Spleen (tissue), 11 donors: ENCODE measurements around the gene OR5F1. TPM values are rescaled to one million over a fixed set of nuclear protein-coding genes. Genes with fewer than 3 reads are reported as not detected.

Experiments
- DNase-seq: peaks from one replicate; pipeline ENCODE4 v3.0.0-alpha.2; 2020
- H3K27ac ChIP-seq, 8 donors: fragments of 200-600 bp; sonication (generic) in 7 of 8; 1 replicate in 4 of 8; 2 replicates in 4 of 8; pipeline versions ENCODE4 v1.5.0 to v1.8.0; 2016 to 2021; ENCODE audit warnings: inconsistent platforms in 4 of 8, mild to moderate bottlenecking in 4 of 8, moderate library complexity in 1 of 8
- H3K27me3 ChIP-seq, 7 donors: fragments of 200-600 bp; sonication (generic) in 6 of 7; replicated peaks in 1 of 7; 1 replicate in 4 of 7; 2 replicates in 3 of 7; pipeline versions ENCODE4 v1.5.0 to v1.8.0; 2016 to 2021; ENCODE audit warnings: inconsistent platforms in 3 of 7, mild to moderate bottlenecking in 1 of 7
- H3K36me3 ChIP-seq, 6 donors: fragments of 200-600 bp; sonication (generic) in 5 of 6; 1 replicate in 4 of 6; 2 replicates in 2 of 6; pipeline versions ENCODE4 v1.5.0 to v1.8.0; 2016 to 2021; ENCODE audit warnings: inconsistent platforms in 2 of 6
- H3K4me1 ChIP-seq, 6 donors: fragments of 200-600 bp; sonication (generic) in 5 of 6; 1 replicate in 3 of 6; 2 replicates in 3 of 6; pipeline versions ENCODE4 v1.5.0 to v1.8.0; 2016 to 2021; ENCODE audit warnings: inconsistent platforms in 3 of 6
- H3K4me3 ChIP-seq, 8 donors: fragments of 200-600 bp; sonication (generic) in 7 of 8; 1 replicate in 4 of 8; 2 replicates in 4 of 8; pipeline versions ENCODE4 v1.5.0 to v1.8.0; 2016 to 2021; ENCODE audit warnings: inconsistent platforms in 4 of 8, mild to moderate bottlenecking in 4 of 8, moderate library complexity in 2 of 8
- H3K9me3 ChIP-seq, 8 donors: fragments of 200-600 bp; sonication (generic) in 7 of 8; 1 replicate in 4 of 8; 2 replicates in 4 of 8; pipeline versions ENCODE4 v1.5.0 to v1.8.0; 2016 to 2021; ENCODE audit warnings: inconsistent platforms in 4 of 8
- CTCF ChIP-seq, 11 experiments: fragments of 200-600 bp in 7 of 11; fragments of 450-650 bp in 4 of 11; sonication (generic) in 4 of 11; IDR thresholded peaks in 8 of 11; conservative IDR thresholded peaks in 3 of 11; 1 replicate in 7 of 11; 2 replicates in 4 of 11; pipeline versions ENCODE4 v1.4.0 to v1.8.0; 2016 to 2021; ENCODE audit warnings: antibody characterized with exemption in 11 of 11, inconsistent platforms in 4 of 11, mild to moderate bottlenecking in 1 of 11
- POLR2A ChIP-seq, 3 donors: fragments of 450-650 bp; IDR thresholded peaks; one replicate each; pipeline ENCODE4 v1.5.1; 2017; ENCODE audit warnings: antibody characterized with exemption in 3 of 3, mild to moderate bottlenecking in 1 of 3
- POLR2AphosphoS5 ChIP-seq, 3 donors: sonication (generic); formaldehyde crosslinking; IDR thresholded peaks; one replicate each; pipeline ENCODE4 v1.5.1; 2017; ENCODE audit warnings: antibody characterized with exemption in 3 of 3
- WGBS, 5 donors: extraction: QIAGEN DNeasy Blood & Tissue Kit in 3 of 5; methylation state at CpG; one replicate each; pipeline versions ENCODE4 v1.1.5 to v1.1.7; 2013 to 2018; 5-methylcytosine and 5-hydroxymethylcytosine counted together
- intact Hi-C: fragments of 100-400 bp; cut with DNase I; formaldehyde crosslinking; loops from one replicate; pipeline ENCODE4 v1.15.0; 2023; ENCODE audit warnings: low total_unique reads
- polyA plus RNA-seq, 3 donors: library from polyadenylated mRNA; stranded (reverse); fragments of 200-250 nt; gene quantifications; one replicate each; pipeline ENCODE4 v1.2.1, GENCODE V29; 2013
- total RNA-seq, 7 donors: library from RNA; depleted of rRNA in 3 of 7; stranded (reverse); fragments of >200 nt in 3 of 7; fragmentation: NEBNext Ultra II Directional in 4 of 7; extraction: Animal tissue kit (Norgen Biotek cat#: 25700) in 4 of 7; gene quantifications; one replicate each; pipeline versions ENCODE4 v1.1.0 to v1.2.1, GENCODE V29; 2016 to 2021
- donor health status: healthy with polysubstance abuse.
- donor health status: DM: no; HTN: no; CAD: no; lungs with moderate emphysema.
- donor health status: DM: no; HTN: no; CAD: no.
- donor health status: Bipolar disorder and iron deficiency.
- donor health status: healthy.
- donor health status: DM: no; HTN: no; CAD: no.
- donor health status: DM: yes; HTN: yes; CAD: no.

Gene OR5F1
- total and polyA plus RNA-seq, 10 donors = not detected

DNA sequence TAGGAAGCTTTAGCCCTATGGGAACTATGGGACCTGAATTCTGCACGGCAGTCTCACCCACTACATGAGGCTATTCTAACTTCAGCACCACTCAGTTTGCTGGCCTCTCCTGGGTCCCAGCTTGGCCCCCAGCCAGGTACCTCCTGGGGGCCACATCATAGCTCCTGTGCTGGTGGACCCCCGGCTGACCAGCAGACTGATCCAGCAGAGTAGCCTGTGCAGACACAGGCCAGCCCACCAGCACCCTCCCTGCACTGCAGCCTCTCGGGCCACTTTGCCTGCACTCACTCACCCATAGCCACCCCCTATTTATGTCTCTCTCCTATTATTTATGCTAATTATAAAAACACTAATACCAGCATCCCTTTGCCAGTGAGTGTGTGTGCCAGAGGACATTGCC lies 23.5 kb downstream of the OR5F1 start:
- 77 to 90% (median 88%) methylated on average over 2 to 3 of the region's 3 CpGs for WGBS, 5 donors
- no peak overlapping the region for H3K27ac ChIP-seq
- intact Hi-C loops = no loop called here
- TF ChIP-seq POLR2AphosphoS5 (IDR thresholded peaks at IDR 0.05) (no peak), CTCF (IDR thresholded peaks at IDR 0.05 in 8 of 11, conservative IDR thresholded peaks at IDR 0.05 in 3 of 11) (no peak), POLR2A (IDR thresholded peaks at IDR 0.05) (no peak)
- no peaks in the 10 kb centered on the region for H3K36me3 ChIP-seq
- no peak overlapping the region for H3K4me3 ChIP-seq
- peaks cover 0 to 25% (median 7%) of the 10 kb centered on the region in 8 donors for H3K9me3 ChIP-seq
- H3K27me3 ChIP-seq = no peaks in the 10 kb centered on the region
- DNase-seq = no peak
- no peaks in the 10 kb centered on the region for H3K4me1 ChIP-seq

DNA sequence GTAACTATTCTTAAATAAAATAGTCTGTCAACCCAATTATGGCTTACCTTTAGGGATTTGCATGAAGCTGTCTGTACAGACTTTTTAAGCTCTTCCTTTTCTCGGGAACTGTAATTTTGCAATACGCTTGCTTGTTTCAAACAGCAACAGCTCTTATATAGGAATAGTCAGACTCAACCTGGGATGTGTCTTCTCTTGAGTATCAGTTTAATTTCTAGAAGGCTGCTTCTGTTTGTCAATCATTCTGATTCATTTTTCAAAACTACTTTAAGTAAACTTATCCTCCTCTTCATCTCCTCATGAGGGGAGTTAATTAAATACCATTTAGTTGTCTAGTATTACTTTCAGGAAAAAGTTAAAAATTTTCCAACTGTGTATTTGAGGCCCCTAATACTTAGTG lies 24.6 kb downstream of the OR5F1 start, which contains the start of gene OR10AG1:
Gene OR10AG1, minus strand, starts transcription at position 101 of the 400 bp plus-strand sequence. Its CDS starts 38 bp downstream, at position 63.
- TF ChIP-seq POLR2A (IDR thresholded peaks at IDR 0.05) (no peak), CTCF (IDR thresholded peaks at IDR 0.05 in 8 of 11, conservative IDR thresholded peaks at IDR 0.05 in 3 of 11) (no peak)
- 77 to 88% (median 86%) methylated on average over 2 of the region's 2 CpGs for WGBS, 5 donors
- no peak within 1 kb of the TSS for H3K4me3 ChIP-seq
- no peaks in the 10 kb centered on the region for H3K36me3 ChIP-seq
- peaks cover 0 to 25% (median 7%) of the 10 kb centered on the region in 8 donors for H3K9me3 ChIP-seq
- H3K4me1 ChIP-seq = no peaks in the 10 kb centered on the region
- no peak for DNase-seq
- H3K27ac ChIP-seq = no peak within 1 kb of the TSS
- intact Hi-C loops = no loop called here
- no peaks in the 10 kb centered on the region for H3K27me3 ChIP-seq

DNA sequence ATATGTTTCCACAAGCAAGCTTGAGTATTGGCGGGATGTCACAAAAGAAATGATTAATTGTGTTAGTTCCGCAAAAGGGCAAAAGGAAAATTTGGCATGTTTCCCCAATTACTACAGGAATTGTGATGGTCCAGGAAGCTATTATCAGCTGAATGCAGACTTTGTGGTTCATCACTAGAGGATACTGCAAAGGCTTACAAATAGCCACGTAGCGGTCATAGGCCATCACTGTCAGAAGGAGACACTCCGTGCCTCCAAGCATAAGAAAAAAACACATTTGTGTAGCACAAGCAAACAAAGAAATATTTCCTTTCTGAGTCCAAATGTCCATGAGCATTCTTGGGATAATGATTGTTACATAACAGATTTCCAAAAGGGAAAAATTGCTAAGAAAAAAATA lies 26.5 kb downstream of the OR5F1 start:
- no peaks in the 10 kb centered on the region for H3K4me1 ChIP-seq
- H3K27me3 ChIP-seq = no peaks in the 10 kb centered on the region
- WGBS, 5 donors = 76 to 83% (median 80%) methylated on average over 5 of the region's 5 CpGs
- no peak overlapping the region for H3K27ac ChIP-seq
- intact Hi-C loops = no loop called here
- TF ChIP-seq POLR2A (IDR thresholded peaks at IDR 0.05) (no peak), CTCF (IDR thresholded peaks at IDR 0.05 in 8 of 11, conservative IDR thresholded peaks at IDR 0.05 in 3 of 11) (no peak), POLR2AphosphoS5 (IDR thresholded peaks at IDR 0.05) (no peak)
- no peak for DNase-seq
- H3K4me3 ChIP-seq = no peak overlapping the region
- H3K36me3 ChIP-seq = no peaks in the 10 kb centered on the region
- peaks cover 0 to 25% (median 7%) of the 10 kb centered on the region in 8 donors for H3K9me3 ChIP-seq

- intact Hi-C loops = no loop called here
- 67 to 80% (median 71%) methylated on average over 2 of the region's 2 CpGs for WGBS, 5 donors
These were observed 28.0 kb downstream of the OR5F1 start for GRCh38 chr11:55966391-55966790.

More at GRCh38 chr11:55966391-55966790, 28.0 kb downstream of the OR5F1 start:
- H3K9me3 ChIP-seq = peaks cover 0 to 13% (median 5%) of the 10 kb centered on the region in 8 donors
- no peak overlapping the region for H3K27ac ChIP-seq
- DNase-seq = no peak
- H3K36me3 ChIP-seq = no peaks in the 10 kb centered on the region
- no peak for TF ChIP-seq POLR2AphosphoS5 (IDR thresholded peaks at IDR 0.05)
- no peak for TF ChIP-seq POLR2A (IDR thresholded peaks at IDR 0.05)
- no peak for TF ChIP-seq CTCF (IDR thresholded peaks at IDR 0.05 in 8 of 11, conservative IDR thresholded peaks at IDR 0.05 in 3 of 11)
- H3K4me1 ChIP-seq = no peaks in the 10 kb centered on the region
- no peak overlapping the region for H3K4me3 ChIP-seq
- no peaks in the 10 kb centered on the region for H3K27me3 ChIP-seq
